Measurements from ENCODE around the gene ZNFX1.
"Not testable (repeated sequence)": the region's sequence is repeated elsewhere in the genome, so short reads cannot be mapped to it uniquely, and the experiment has no call there.

Gene ZNFX1

GRCh38 chr20:49278036-49278817 is at the start of gene ZNFX1:
Gene ZNFX1 (minus strand): TSS chr20:49278057. CDS start chr20:49275839, 2,218 bp downstream.
- no peaks in the 10 kb centered on the region for H3K9me3 Mint-ChIP-seq
- peaks cover 53% of the 10 kb centered on the region for H3K4me1 Mint-ChIP-seq (ENCODE audit: low read depth)
- H3K27ac Mint-ChIP-seq, result peak within 1 kb of the TSS; percentile 100
- DNase-seq, result peak; percentile 98
- H3K27me3 Mint-ChIP-seq, result no peaks in the 10 kb centered on the region
- H3K4me3 Mint-ChIP-seq, result peak within 1 kb of the TSS; percentile 98
- H3K36me3 Mint-ChIP-seq (ENCODE audit: low read depth), result peaks cover 90% of the 10 kb centered on the region

DNA sequence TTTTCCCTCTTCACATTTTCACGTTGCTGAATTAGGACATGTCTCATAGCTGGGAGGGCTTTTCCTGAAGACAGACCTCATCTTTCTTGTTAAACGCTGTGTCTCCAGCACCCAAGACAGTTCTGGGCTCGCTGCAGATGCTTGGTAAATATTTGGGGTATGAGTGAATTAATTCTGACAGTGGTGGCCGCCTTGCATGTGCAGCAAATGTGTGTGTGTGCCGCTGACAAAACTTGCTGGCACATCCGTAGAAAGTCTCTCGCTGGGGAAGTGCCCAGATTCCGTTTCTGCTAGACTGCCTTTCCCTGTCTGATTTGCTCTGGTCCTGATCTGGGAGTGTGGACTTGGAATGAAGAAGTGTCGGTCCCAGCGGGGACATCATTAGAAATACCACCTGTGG is 48.2 kb upstream of the ZNFX1 start:
- Mint-ChIP-seq H3K4me1 (ENCODE audit: low read depth) (peaks cover 21% of the 10 kb centered on the region), H3K27ac (no peak overlapping the region), H3K36me3 (ENCODE audit: low read depth) (no peaks in the 10 kb centered on the region), H3K9me3 (no peaks in the 10 kb centered on the region), H3K27me3 (peaks cover 15% of the 10 kb centered on the region), H3K4me3 (no peak overlapping the region)
- no peak for DNase-seq

- Mint-ChIP-seq H3K36me3 (ENCODE audit: low read depth) (no peaks in the 10 kb centered on the region), H3K4me3 (no peak overlapping the region), H3K4me1 (ENCODE audit: low read depth) (peaks cover 25% of the 10 kb centered on the region)
Observed at GRCh38 chr20:49324306-49324705, 46.4 kb upstream of the ZNFX1 start.

DNA sequence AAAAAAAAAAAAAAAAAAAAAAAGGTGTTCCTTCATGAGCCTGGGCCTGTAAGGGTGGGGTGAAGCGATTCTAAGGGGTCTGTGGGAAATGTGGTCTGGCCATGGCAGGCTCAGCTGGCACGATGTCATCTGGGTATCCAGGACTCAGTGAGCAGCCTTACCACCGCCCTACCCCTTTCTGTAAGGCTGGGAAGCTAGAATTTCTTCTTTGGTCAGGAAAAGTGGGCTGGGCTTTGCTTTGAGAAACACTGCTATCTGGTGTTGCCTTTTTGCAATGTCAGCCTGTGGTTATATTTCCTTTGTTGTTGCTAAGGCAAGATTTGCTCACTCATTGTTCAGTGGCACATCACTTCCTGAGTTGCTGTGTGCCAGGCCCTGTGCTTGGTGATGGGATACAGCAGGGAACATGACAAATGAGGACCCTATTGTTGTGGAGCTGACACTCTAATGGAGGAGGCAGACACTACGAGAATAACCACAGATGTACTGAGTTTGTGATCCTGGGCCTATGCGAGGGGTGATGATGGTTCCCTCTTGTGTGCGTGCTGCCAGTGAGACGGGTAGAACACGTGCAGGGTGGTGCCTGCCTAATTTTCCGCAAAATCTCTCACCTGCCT is 45.9 kb upstream of the ZNFX1 start:
- peaks cover 30% of the 10 kb centered on the region for H3K4me1 Mint-ChIP-seq (ENCODE audit: low read depth)
- no peaks in the 10 kb centered on the region for H3K36me3 Mint-ChIP-seq (ENCODE audit: low read depth)
- H3K27ac Mint-ChIP-seq, result peak overlapping the region; percentile 82
- no peaks in the 10 kb centered on the region for H3K9me3 Mint-ChIP-seq
- peak overlapping the region; percentile 18 for H3K4me3 Mint-ChIP-seq
- H3K27me3 Mint-ChIP-seq, result peaks cover 32% of the 10 kb centered on the region
- DNase-seq, result peak; percentile 55

More at GRCh38 chr20:49324306-49324705, 46.4 kb upstream of the ZNFX1 start:
- H3K9me3 Mint-ChIP-seq, result no peaks in the 10 kb centered on the region
- H3K27ac Mint-ChIP-seq, result peak overlapping the region; percentile 82
- H3K27me3 Mint-ChIP-seq, result peaks cover 26% of the 10 kb centered on the region
- DNase-seq, result no peak

GRCh38 chr20:49320460-49320859 is 42.6 kb upstream of the ZNFX1 start:
- no peak for DNase-seq
- peaks cover 36% of the 10 kb centered on the region for H3K4me1 Mint-ChIP-seq (ENCODE audit: low read depth)
- H3K4me3 Mint-ChIP-seq, result no peak overlapping the region
- H3K27ac Mint-ChIP-seq, result no peak overlapping the region
- H3K36me3 Mint-ChIP-seq (ENCODE audit: low read depth), result no peaks in the 10 kb centered on the region
- no peaks in the 10 kb centered on the region for H3K9me3 Mint-ChIP-seq
- peaks cover 58% of the 10 kb centered on the region for H3K27me3 Mint-ChIP-seq

DNA sequence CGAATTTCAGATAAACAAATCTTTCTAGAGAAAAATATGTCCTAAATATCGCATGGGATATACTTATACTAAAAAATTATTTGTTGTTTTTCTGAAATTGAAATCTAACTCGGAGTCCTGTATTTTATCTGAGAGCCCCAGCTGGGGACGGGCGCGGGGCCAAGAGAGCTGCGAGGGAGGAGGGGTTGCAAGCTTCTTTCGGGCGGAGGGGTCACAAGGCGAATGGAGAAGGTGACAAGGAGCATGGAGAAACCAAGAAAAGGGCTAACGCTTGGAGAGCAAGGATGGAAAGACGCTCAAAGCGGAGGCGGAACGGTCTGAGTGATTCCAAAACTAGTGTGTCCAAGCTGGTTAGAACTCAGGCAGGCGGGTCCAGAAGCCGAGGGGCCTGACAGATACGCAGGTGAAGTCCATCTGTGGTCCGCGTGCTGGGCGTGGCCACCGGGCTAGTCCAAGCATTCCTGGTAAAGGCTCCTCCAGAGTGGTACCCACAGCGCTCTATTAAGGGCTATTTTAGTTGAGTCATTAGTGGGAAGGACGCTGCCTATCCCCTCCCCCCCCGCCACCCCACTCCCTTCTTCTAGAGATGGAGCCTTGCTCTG is 41.5 kb upstream of the ZNFX1 start:
- H3K27me3 Mint-ChIP-seq, result peaks cover 60% of the 10 kb centered on the region
- DNase-seq, result peak; percentile 31
- H3K9me3 Mint-ChIP-seq, result no peaks in the 10 kb centered on the region
- no peak overlapping the region for H3K27ac Mint-ChIP-seq
- H3K4me1 Mint-ChIP-seq (ENCODE audit: low read depth), result peaks cover 31% of the 10 kb centered on the region
- peak overlapping the region; percentile 80 for H3K4me3 Mint-ChIP-seq
- no peaks in the 10 kb centered on the region for H3K36me3 Mint-ChIP-seq (ENCODE audit: low read depth)

DNA sequence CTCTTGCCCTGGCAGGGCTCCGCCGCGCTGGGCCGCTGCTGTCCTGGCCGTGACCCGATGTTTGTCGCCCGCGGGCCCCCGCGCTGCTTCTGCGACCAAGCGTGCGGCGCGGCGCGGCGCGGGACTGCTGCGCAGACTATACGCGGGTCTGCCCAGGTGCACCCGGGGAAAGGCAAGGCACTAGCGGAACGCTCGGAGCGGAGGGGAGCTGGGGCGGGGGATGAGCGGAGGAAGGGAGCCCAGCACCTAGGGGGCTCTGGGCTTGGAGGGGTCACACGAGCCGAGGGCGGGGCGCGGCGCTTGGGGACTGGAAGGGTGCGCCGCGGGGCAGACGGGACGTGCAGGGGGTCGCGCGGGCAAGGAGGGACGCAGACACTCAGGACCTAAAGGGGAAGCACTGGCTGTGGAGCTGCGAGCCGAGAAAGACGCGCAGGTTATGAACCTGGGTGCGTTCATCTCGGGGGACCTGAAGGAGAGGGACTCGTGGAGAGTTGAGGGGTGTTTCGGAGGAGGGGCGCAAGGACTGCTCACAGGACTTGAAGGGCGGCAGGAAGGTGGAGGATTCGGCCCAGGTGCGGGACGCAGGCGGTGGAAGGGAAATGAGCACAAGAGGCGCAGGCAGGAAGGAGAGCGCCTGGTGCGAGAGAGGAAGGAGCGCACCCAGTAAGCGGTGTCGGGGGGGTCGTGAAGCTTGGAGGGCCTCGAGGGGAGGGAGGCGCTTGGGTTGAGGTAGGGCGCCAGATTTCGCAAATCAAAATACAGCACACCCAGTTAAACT is 40.8 kb upstream of the ZNFX1 start:
- H3K9me3 Mint-ChIP-seq, result no peaks in the 10 kb centered on the region
- no peaks in the 10 kb centered on the region for H3K36me3 Mint-ChIP-seq (ENCODE audit: low read depth)
- H3K27ac Mint-ChIP-seq, result no peak overlapping the region
- H3K27me3 Mint-ChIP-seq, result peaks cover 61% of the 10 kb centered on the region
- peaks cover 24% of the 10 kb centered on the region for H3K4me1 Mint-ChIP-seq (ENCODE audit: low read depth)
- H3K4me3 Mint-ChIP-seq, result peak overlapping the region; percentile 80
- peak; percentile 41 for DNase-seq

DNA sequence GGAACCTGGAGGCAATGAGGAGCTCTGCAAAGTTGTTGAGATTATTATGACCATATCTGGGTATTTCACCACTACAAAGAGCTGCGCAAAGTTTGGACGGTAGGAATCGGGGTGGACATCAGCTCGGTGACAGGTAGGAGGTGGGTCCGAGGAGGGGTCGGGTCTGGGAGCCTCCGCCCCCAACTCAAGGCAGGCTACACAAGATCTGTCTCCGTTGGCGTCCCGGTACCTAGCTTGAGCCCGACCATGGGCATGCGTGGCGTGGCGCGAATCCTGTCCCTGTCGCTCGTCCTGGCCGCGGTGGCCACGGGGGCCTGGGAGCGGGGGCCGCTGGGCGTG is 40.2 kb upstream of the ZNFX1 start:
- Mint-ChIP-seq H3K27ac (no peak overlapping the region), H3K4me3 (peak overlapping the region; percentile 29), H3K27me3 (peaks cover 61% of the 10 kb centered on the region), H3K36me3 (ENCODE audit: low read depth) (no peaks in the 10 kb centered on the region), H3K9me3 (no peaks in the 10 kb centered on the region), H3K4me1 (ENCODE audit: low read depth) (peaks cover 20% of the 10 kb centered on the region)
- peak; percentile 31 for DNase-seq

DNA sequence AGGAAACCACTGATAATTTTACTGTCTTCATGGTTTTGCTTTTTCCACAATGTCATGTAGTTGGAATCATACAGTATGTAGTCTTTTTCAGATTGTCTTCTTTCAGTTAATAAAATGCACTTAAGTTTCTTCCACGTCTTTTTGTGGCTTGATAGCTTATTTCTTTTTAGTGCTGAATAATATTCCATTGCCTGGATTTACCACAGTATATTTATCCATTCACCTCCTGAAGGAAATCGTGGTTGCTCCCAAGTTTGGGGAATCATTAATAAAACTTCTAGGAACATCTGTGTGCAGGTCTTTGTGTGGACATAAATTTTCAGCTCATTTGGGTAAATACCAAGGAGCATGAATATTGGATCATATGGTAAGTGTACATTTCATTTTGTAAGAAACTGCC is 38.8 kb upstream of the ZNFX1 start:
- Mint-ChIP-seq H3K4me1 (ENCODE audit: low read depth) (peaks cover 16% of the 10 kb centered on the region), H3K4me3 (no peak overlapping the region), H3K27me3 (peaks cover 58% of the 10 kb centered on the region), H3K9me3 (no peaks in the 10 kb centered on the region), H3K36me3 (ENCODE audit: low read depth) (no peaks in the 10 kb centered on the region), H3K27ac (no peak overlapping the region)
- DNase-seq, result no peak

- DNase-seq, result no peak
- Mint-ChIP-seq H3K4me1 (ENCODE audit: low read depth) (peaks cover 25% of the 10 kb centered on the region), H3K9me3 (peaks cover 6% of the 10 kb centered on the region), H3K4me3 (no peak overlapping the region), H3K27ac (no peak overlapping the region), H3K36me3 (ENCODE audit: low read depth) (no peaks in the 10 kb centered on the region), H3K27me3 (peaks cover 48% of the 10 kb centered on the region)
Observed at GRCh38 chr20:49315580-49315979, 37.7 kb upstream of the ZNFX1 start.

DNA sequence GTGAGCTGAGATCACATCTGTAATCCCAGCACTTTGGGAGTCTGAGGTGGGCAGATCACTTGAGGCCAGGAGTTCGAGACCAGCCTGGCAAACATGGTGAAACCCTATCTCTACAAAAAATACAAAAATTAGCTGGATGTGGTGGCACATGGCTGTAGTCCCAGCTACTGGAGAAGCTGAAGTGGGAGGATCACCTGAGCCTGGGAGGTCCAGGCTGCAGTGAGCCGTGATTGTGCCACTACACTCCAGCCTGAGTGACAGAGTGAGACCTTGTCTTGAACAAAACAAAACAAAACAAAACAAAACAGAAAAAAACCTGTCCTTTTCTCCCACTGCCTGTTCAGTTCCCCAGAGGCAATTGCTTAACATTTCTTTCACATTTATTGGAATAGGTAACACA is 36.2 kb upstream of the ZNFX1 start:
- H3K36me3 Mint-ChIP-seq (ENCODE audit: low read depth); H3K4me3 Mint-ChIP-seq; H3K27ac Mint-ChIP-seq; DNase-seq: not testable (repeated sequence)
- H3K27me3 Mint-ChIP-seq, result peaks cover 33% of the 10 kb centered on the region
- H3K9me3 Mint-ChIP-seq, result peaks cover 12% of the 10 kb centered on the region
- H3K4me1 Mint-ChIP-seq (ENCODE audit: low read depth), result peaks cover 33% of the 10 kb centered on the region

DNA sequence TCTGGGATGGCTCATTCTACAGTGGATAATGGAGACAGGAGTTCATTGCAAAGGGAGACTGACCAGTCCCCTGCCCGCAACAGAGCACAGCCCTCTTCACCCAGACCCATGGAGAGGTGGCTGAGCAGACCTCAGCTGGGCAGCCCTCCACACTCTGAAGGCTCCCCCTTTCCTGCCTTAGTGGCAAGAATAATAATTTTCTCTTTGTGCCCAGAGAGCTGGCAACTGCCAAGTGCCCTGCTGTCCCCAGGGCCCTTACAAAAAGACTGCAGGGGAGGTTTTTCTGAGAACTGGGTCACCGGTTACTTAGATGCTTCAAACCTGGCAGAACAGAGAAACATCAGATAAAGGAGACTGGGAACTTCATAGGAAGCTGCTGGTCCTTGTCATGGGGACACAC is 35.4 kb upstream of the ZNFX1 start:
- no peak overlapping the region for H3K27ac Mint-ChIP-seq
- peaks cover 34% of the 10 kb centered on the region for H3K4me1 Mint-ChIP-seq (ENCODE audit: low read depth)
- H3K27me3 Mint-ChIP-seq, result peaks cover 25% of the 10 kb centered on the region
- H3K36me3 Mint-ChIP-seq (ENCODE audit: low read depth), result no peaks in the 10 kb centered on the region
- H3K4me3 Mint-ChIP-seq, result no peak overlapping the region
- H3K9me3 Mint-ChIP-seq, result peaks cover 12% of the 10 kb centered on the region
- DNase-seq, result no peak

GRCh38 chr20:49312661-49313060 is 34.8 kb upstream of the ZNFX1 start:
- no peak overlapping the region for H3K27ac Mint-ChIP-seq
- H3K36me3 Mint-ChIP-seq (ENCODE audit: low read depth), result no peaks in the 10 kb centered on the region
- no peak for DNase-seq
- peaks cover 19% of the 10 kb centered on the region for H3K27me3 Mint-ChIP-seq
- H3K4me3 Mint-ChIP-seq, result no peak overlapping the region
- H3K9me3 Mint-ChIP-seq, result peaks cover 12% of the 10 kb centered on the region
- H3K4me1 Mint-ChIP-seq (ENCODE audit: low read depth), result peaks cover 32% of the 10 kb centered on the region

GRCh38 chr20:49310705-49311104 is 32.8 kb upstream of the ZNFX1 start:
- Mint-ChIP-seq H3K27me3 (peaks cover 4% of the 10 kb centered on the region), H3K27ac (peak overlapping the region; percentile 80), H3K4me1 (ENCODE audit: low read depth) (peaks cover 32% of the 10 kb centered on the region), H3K9me3 (peaks cover 12% of the 10 kb centered on the region), H3K4me3 (peak overlapping the region; percentile 3), H3K36me3 (ENCODE audit: low read depth) (no peaks in the 10 kb centered on the region)
- no peak for DNase-seq

Data from activated T-cell treated with anti-CD3 and anti-CD28 coated beads, Interleukin-2, amount 50 U/mL, for 24 hours (primary cell).